ENCODE measurements around the gene DNAJC16.

Gene DNAJC16

DNA sequence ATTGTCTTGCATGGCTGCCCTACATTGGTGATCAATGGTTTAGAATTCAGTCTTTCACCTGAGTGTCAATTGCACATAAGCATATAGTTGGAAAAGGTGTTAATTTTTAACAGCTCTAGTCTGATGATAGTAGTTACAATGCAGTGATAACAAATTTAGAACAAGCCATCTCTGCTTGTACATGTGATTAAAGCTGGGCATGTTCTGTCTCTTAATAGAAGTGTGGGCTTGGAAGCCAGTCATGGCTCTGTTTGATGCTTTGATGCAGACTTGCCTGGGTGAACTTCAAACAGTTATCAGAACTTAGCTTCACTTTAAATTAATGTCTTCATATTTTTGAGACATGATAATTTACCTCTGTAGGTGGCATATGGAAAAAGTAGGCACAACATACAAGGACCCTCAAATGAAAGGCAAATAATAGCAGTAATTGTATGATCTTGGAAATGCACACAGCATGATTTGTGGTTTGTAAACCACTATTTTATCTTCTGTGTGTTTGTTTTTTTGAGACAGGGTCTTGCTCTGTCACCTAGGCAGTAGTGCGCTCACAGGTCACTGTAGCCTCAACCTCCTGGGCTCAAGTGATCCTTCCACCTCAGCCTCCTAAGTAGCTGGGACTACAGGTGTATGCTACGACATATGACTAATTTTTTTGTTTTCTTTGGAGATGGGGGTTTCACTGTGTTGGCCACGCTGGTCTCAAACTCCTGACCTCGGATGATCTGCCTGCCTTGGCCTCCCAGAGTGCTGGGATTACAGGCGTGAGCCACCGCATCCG, 94.4 kb downstream of the DNAJC16 start:
- no peak for DNase-seq (ENCODE audit: low spot score)

DNA sequence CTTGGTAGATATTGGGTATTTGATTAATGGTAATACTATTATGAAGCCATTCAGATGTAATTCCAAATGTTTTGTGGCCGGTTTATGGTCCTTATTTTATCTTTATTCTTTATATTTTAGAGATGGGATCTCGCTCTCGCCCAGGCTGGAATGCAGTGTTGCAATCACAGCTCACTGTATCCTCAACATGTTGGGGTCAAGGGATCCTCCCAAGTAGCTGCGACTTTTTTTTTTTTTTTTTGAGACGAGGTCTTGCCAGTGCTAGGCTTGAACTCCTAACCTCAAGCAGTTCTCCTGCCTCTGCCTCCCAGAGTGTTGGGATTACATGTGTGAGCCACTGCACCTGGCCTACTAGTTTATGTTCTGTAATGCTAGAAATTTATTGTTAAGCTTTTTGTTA, 95.3 kb downstream of the DNAJC16 start:
- DNase-seq (ENCODE audit: low spot score), result no peak

DNA sequence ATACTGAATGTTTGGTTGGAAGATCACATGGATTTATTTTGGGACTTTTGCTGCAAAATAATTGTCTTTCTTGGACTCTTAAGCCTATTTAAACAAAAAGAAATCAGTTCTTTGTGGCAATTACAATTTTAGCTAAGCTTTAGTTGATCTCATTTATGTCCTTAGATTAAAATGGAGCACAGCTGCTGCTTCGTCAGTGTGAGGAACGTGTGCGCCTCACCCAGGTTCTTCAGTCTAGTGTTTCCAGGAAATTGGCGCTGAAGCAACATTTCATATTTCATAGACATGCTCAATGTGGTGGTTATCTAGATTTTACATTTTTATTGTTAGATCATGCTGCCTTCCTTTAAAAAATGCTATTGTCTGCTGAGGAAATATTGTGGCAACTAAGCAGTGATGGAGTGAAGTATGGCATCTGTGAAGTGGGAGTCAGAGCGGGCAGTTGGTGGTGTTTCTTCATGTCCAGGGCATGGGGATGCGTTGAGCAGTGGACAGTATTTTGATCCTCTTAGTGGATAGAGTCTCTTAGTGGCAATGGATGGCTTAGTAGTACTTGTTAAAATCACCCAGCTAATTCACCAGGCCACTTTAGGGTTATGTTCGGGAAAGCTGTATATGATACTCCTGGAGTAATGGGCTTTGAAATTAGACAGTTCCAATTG, 96.2 kb downstream of the DNAJC16 start:
- no peak for DNase-seq (ENCODE audit: low spot score)

DNA sequence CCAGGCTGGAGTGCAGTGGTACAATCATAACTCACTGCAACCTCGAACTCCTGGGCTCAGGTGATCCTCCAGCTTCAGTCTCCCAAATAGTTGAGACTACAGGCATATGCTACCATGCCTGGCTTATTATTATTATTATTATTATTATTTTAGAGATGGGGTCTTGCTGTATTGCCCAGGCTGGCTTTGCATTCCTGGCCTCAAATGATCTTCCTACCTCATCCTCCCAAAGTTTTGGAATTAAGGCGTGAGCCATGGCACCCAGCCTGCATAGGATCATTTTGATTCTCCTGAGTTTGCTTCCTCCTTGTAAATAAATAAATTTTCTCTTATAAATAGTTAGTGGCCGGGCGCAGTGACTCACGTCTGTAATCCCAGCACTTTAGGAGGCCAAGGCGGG, 96.8 kb downstream of the DNAJC16 start:
- DNase-seq (ENCODE audit: low spot score), result no peak

- DNase-seq (ENCODE audit: low spot score), result no peak
Observed at GRCh38 chr1:15624133-15624714, 97.6 kb downstream of the DNAJC16 start.

- no peak for DNase-seq (ENCODE audit: low spot score)
Observed at GRCh38 chr1:15625056-15625917, 98.6 kb downstream of the DNAJC16 start.

Data from GM03348 (cell line).